Central memory CD4-positive, alpha-beta T cell (primary cell): ENCODE measurements around the gene MCOLN2.
"Not testable (repeated sequence)": the region's sequence is repeated elsewhere in the genome, so short reads cannot be mapped to it uniquely, and the experiment has no call there.

Experiments used
- DNase-seq: peaks from one replicate; pipeline ENCODE4 v3.0.0; 2022

Gene MCOLN2

DNA sequence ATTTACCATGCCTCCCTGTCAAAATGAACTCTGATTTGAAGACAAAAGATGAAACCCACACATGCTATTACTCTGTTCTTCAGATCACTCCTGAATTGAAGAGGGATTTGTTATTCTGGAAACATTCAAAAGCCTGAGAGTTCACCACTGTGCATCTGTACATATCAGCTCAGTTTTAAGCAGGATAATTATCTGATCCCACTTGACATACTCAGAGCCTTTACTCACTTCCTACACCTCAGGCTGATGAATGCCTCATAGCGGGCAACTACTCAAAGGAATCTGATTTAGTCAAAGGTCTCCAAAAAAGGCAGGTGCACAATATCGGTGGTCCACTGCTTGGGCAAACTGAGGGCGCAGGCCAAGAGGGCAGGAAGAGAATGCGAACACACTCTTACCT, 56.4 kb downstream of the MCOLN2 start:
- DNase-seq: no peak

DNA sequence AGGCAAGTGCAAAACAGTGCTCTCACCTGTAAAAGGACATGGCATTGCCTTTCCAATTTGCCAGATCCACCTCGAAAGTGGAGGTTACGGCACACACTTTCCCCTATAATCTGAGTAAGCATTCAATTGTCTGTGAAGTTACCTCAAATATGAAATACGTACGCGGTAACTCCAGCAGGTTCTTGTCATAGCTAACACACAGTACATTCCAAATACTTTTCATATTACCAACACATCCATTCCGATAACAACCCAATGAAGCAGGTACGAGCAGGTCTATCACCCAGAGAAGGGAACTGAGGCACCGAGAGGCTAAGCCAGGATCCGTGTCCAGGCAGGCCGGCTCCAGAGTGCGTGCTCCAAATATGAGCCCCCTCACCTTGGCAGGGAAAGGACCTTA, 57.2 kb downstream of the MCOLN2 start:
- DNase-seq: no peak

DNA sequence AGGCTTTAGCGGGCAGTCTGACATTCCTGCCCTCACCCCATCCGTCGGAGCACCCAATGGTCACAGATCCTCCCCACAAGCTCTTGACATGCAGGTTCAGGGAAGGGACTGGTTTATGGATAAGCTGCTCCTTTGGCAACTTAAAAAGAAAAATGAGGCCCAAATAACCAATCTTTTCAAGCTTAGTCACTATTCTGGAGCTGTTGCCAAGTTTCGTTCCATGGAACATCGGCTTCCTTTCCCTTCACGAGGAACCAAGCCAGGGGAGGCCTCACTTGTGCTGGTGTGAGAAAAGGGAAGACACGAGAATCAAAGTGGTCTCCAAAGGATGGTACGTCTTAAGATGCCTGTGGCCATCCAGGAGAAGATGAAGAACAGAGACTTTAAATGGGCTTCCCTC, 57.8 kb downstream of the MCOLN2 start:
- no peak for DNase-seq

DNA sequence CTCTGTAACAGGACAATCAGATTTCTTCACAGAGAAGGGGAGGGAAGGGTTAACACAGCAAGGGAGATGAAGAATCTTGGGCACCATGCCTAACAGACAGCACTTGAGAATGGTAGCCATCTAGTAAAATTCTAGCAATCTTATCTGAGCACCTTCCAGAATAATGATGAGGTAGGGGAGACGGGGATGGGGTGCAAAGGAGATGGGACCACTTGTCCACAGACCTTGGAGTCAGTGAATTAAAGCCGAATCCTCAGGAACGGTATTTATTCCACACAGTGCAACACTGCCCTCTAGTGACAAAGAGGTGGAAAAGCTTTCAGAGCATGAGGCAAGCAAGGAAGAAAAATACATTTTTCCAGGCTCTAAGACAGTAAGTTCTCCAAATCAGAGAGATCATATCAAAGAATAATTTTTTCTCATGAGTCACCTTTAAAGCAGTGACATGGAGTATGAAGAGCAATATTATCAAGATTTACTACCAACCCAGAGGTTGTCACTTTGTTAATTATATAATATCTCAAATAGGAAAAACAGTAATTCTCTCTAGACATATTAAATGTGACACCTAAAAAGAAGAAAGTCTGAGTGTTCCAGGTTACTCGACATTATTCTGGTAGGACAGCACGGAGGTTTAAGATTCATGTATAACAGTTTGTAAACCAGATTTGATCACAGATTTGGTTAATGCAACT, 60.6 kb downstream of the MCOLN2 start:
- DNase-seq: peak; percentile 55

DNA sequence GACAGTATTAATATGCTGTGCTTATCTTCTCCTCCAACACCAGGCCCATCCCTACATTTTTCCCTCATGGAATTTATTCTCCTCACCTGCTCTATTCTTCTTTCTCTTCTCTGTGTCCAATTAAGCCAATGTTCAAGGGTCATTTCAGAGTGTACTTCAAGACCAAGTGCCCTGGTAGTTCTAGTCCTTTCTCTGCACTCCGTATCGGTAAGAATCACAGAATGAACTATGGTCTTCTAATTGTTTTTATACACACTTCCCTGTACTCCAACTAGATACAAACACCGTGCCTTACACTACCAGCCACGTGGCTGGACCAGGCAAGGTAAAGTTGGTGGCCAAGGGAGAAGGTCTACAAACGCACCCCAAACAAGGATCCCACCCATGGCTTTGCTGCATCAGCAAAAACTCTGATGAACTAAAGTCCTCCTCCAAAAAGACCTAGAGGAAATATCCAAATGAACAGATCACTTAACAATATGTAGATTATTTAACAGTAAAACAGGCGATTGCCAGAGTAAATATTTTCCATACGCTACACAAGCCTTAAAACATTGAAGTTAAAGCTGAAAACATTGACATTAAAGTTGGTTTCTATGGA, 63.8 kb downstream of the MCOLN2 start:
- DNase-seq: no peak

DNA sequence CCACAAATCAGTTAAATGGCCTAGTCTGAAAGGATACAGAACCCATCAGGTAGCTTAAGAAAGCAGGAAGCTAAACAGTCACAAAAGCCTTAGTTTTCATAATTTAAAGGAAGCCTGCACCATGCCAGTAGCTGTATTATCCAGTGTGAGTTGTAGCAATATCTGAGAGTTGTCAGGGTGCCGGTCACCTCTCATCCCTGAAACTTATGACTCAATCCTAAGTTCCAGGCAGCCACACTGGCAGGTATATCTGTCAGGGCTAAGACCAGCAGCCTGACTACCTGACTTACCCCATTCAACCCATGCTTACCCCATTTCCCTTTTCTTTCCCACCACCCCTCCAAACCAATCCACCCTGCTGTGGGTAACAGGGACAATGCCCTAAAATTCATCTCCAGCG, 66.1 kb downstream of the MCOLN2 start:
- DNase-seq: no peak

DNA sequence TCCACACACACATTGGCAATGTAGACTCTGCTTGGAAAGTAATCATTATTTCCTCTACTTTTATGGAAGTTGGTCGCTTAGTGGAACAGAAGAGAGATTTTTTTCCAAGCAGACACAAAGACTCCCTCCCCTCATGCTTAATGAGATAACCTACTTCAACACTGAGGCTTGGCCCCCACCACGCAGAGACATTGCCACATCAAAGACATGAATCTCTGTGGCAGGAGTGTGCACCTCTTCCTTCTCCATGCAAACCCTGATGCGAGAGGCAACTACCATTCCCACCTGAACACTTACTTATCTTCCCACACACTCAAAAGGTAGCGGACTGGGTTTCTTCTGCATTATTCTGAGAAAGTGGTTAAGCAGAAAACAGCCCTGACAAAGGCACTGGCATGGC, 66.6 kb downstream of the MCOLN2 start:
- no peak for DNase-seq

DNA sequence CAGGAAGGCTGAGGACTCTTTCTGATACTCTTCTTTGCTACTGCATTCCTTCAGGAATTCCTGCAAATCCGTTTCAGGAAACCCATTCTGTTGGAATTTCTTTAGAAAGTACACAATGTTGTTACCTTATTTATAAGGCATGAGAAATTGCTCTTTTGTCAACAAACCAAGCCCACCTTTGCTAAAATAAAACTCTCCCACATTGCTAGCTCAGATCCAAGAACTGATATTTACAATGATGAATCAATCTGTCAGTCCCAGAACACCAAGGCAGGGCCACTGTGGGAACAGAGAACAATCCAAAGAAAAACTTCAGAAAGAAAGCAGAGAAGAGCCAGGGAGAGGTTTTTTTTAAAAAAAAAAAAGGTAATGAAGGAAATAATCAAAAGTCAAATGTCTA, 67.3 kb downstream of the MCOLN2 start:
- DNase-seq: no peak

DNA sequence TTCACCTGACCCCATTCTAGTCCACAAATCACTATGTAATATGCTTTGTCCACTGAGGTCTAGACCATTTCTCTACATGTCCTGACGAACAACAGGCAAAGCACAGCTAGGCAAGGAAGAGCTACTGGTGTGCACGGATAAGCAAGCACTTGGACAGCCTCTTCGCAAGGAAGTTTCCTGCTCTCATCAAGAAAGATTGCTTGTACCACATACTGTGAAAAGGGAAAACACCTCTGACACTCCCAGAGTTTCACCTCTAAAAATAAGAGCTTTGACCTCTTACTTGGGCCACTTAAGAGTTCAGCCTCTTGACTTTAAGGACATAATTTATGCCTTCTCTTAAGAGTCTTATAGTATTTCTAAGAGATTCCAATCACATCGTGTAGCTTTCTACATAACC, 67.9 kb downstream of the MCOLN2 start:
- DNase-seq: no peak

DNA sequence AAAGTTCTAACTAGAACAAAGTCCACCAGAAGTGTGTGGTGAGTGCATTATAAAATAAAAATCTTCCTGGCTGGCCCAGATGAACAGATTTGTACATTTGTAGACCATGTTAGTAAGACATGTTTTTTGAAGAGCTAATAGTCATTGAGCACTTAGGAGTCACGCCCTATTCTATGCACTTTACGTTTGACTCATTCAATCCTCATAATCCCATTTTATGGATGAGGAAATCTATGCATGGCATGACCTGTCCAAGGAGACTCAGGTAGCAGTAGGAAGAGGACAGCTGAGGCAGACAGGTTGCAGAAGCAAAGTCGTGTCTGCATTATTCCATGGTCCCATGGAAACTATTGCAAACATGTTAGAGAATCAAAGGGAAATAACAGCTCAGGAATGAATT, 73.6 kb downstream of the MCOLN2 start:
- DNase-seq: no peak

DNA sequence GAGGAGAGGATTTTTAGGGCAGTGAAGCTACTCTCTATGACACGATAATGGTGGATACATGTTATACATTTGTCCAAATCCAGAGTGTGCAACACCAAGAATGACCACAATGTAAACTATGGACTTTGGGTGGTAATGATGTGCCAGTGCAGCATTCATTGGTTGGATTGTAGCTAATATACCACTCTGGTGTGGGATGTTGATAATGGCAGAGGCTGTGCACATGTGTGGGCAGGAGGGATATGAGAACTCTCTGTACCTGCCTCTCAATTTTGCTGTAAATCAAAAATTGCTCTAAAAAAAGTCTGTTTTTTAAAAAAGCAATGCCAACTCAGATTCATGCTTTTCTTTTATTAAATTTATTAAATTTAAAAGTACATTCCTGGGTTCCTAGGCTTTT, 76.8 kb downstream of the MCOLN2 start:
- DNase-seq: no peak

DNA sequence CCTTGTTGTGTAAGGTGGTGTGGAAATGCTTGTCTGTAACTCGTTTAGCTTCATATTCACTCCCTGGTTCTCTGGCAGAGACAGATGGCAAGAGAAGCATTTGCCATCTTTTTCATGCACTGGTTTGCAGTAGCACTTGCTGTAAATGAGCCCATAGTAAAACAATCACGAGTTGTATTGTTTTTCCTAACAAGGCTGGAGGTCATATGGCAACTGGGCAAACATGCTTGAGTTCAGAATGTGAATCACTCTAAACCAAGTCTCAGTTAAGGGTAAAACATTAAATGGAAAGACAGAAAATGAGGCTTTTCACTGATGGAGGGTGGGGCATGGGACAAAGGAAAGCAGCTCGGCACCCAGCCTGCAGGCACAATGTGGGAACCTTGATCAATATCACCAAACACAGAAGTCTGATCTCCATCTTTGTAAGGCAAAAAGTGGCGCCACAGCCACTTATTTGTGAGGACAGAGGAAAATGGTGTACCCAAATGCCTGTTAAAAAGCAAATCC, 77.4 kb downstream of the MCOLN2 start:
- DNase-seq: no peak

DNA sequence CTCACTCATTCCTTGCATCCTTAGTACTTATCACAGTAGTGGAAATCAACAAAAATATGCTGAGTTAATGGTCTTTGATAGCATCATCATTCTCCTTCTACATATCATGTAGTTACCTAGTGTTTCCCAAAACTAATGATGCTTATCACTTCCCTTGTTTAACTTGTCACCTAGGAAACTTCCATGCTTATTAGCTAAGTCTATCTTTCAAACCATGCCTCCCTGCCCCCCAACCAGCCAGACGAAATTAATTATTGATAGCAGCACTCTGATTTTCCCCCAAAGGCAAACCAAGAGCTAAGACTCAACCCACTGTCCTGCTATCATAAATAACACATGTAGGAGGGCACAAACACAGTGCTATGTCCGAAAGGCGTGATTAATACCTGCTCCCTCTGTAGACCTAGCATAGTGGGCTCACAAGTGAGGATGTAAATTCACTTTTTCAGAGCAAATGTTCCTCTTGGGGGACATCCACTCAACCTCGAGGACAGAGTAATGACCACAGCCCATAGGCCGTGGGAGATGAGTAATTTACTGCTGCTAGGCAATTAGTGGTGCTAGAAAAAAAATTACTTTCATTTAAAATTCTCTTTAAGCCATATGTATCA, 78.1 kb downstream of the MCOLN2 start:
- no peak for DNase-seq

DNA sequence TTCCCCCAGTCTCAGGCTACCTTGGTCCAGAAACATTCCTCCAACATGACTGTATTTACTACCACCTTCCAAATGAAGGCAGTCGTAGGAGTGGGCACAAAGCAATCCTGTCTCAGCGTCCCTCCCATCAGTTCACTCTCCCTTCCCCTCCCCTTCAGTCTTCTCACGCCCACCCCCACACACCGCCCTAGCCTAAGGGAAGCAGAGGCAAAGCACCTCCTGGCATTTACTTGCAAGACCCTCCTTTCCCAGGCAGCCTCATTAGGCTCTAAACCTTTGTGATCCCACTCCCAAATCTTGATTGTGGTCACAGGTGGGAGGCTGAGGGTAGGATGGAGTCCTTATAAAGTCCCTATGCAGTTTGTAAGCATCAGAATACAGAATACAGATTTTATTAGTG, 80.0 kb downstream of the MCOLN2 start:
- no peak for DNase-seq

DNA sequence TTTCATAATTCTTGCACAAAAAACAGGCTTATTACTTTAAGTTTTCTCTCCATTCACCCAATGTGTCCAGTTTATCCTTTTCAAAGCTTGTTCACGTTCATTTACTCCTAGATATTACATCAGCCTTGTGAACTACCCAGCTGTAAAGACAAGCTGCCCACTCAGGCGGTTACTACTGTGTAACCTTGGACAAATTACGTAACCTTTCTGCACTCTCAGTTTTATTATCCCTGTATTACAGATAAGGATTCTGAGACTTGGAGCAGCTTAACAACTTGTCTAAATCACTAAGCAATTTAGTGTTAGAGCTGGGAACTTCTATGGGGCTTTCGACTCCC, 83.4 kb downstream of the MCOLN2 start:
- no peak for DNase-seq

DNA sequence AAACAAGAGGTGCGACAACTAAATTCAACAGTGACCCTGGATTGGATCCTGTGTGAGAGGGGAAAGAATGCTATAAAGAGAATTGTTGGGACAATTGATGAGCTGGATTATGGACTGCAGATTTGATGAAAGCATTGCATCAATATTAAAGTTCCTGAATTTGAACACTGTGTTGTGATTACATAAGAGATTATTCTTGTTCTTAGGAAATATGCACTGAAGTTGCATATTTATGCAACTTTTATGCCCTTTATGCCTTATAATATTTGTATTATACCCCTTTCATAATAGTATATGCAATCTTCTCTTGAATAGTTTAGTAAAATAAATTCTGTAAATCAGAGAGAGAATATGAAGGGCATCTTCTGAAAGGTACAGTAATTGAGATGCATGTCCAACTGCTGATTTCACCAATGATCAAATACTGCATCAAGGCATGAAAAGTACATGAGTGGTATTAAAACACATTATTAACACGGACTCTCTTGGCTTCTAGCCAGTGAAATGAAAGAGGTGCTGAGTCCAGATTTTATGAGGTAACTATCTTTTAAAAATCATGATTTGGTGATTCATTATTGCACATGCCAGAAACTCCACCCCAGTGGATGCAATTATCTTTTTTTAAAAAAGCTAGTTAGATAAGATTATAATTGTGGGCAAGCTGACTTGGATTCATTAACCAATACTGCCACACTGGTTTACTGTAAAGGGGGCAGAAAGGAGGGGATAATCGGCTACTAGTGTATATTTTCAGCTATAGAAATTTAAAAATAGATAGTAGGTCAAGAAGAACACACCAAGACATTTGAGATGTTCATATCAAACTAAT, 84.0 kb downstream of the MCOLN2 start:
- no peak for DNase-seq

DNA sequence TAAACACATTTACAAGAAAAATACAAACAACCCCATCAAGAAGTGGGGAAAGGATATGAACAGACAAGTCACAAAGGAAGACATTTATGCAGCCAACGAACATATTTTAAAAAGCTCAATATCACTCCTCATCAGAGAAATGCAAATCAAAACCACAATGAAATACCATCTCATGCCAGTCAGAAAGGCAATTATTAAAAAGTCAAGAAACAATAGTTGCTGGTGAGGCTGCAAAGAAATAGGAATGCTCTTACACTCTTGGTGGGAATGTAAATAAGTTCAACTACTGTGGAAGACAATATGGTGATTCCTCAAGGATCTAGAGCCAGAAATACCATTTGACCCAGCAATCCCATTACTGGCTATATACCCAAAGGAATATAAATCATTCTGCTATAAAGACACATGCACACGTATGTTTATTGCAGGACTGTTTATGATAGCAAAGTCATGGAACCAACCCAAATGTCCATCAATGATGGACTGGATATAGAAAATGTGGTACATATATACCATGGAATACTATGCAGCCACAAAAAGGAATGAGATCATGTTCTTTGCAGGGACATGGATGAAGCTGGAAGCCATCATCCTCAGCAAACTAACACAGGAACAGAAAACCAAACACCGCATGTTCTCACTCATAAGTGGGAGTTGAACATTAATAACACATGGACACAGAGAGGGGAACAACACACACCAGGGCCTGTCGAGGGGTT, 88.0 kb downstream of the MCOLN2 start:
- DNase-seq: not testable (repeated sequence)

DNA sequence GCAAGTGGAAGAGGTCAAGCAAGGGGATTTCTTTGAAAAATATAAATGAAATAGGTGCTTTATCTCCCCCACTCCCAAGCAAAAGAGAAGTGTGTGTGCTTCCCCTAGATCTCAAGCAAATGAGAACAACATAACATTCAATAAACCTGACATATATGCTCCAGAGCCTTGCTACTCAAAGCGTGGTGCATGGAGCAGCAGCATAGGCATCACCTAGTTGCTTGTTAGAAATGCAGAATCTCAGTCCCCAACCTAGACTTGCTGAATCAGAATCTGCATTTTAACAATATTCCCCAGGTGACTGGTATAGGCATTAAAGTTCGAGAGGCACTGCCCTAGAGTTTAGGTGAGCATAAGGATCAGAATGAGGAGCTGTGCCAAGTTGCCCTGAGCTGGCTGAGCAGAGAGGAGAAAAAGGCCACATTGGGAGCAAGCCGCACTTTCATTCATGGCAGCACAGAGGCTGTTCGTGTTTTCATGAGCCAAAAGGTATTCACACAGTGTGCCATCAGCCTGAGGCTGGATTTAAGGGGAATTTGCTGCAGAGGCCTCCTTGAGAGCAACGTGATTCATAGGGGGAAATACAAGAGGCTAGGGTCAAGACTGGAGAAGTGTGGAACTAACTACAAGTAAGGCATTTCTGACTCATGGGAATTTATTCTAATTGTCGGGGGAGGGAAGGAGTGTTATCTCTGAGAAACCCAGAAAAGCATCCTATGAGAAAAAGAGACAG, 89.7 kb downstream of the MCOLN2 start:
- DNase-seq: no peak

DNA sequence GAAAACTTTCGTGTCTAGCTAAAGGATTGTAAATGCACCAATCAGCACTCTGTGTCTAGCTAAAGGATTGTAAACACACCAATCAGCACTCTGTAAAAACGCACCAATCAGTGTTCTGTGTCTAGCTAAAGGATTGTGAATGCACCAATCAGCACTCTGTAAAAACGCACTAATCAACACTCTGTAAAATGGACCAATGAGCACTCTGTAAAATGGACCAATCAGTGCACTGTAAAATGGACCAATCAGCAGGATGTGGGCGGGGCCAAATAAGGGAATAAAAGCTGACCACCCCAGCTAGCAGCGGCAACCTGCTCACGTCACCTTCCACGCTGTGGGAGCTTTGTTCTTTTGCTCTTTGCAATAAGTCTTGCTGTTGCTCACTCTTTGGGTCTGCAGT, 94.2 kb downstream of the MCOLN2 start:
- DNase-seq: not testable (repeated sequence)

DNA sequence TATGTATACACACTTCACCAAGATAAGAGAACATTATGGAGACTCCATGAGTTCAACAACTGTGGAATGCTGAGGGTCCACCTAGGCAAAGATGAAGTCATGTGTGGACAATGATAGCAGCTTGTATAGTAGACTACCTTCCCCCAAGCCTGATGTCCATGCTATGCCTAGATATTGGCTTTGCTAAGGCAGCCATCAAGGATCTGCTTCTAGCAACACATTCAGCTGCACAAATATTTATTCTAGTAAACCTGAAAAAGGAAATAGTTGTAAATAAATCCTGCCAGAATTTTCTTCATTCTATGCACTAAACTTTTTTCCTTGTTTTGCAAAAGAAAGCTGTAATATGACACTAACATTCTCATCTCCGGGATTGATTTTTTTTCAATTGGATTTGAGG, 96.9 kb downstream of the MCOLN2 start:
- no peak for DNase-seq

DNA sequence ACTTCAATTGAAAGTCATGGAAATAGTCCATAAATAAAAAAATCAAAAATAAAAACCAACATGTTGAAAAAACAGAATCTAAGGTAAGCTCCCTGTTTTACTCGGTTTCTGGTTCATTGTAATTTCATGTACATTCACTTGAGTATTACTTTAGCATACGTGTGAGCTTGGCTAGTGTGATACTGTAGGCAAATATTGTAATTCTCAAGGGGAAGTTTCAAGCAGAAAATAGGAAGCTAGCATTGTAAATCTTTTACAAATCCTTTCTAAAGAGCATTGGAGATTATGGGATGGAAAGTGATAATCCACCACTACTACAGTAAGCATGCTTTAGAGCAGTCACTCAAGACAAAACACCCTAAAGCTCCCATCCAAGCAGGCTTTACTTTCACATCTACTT, 100.6 kb downstream of the MCOLN2 start:
- no peak for DNase-seq
